ENCODE measurements around the gene CCSER2.

GRCh38 chr10:84473136-84473535 is 144.7 kb downstream of the CCSER2 start:
- TF ChIP-seq POLR2A (IDR thresholded peaks at IDR 0.05): no peak
- no peak for TF ChIP-seq CTCF (IDR thresholded peaks at IDR 0.05)

Measured in esophagus squamous epithelium (tissue), 4 donors.